GM23338 (cell line): ENCODE data around the gene KCNJ2. TPM values are rescaled to one million over a fixed set of nuclear protein-coding genes. Genes with fewer than 3 reads are reported as not detected.

Experiments used
- ATAC-seq: fragments of 200-7000 bp; cut with Tn5 transposase; 3 replicates; pipeline ENCODE4 v1.9.1; 2020
- DNase-seq: peaks from one replicate; pipeline ENCODE4 v3.0.0-alpha.2; 2015; ENCODE audit warnings: low spot score
- H2AFZ ChIP-seq: fragments of 200-600 bp; sonication (generic); 2 replicates; pipeline ENCODE4 v1.8.0; 2016; ENCODE audit warnings: antibody characterized with exemption, mild to moderate bottlenecking, moderate library complexity
- H3F3A ChIP-seq: fragments of 200-600 bp; sonication (generic); replicated peaks from 2 replicates; pipeline ENCODE4 v1.8.0; 2017; ENCODE audit warnings: antibody characterized with exemption, mixed run types, low read depth
- H3K27ac ChIP-seq: fragments of 200-600 bp; sonication (generic); 2 replicates; pipeline ENCODE4 v1.6.1; 2016; ENCODE audit warnings: low read depth
- H3K27me3 ChIP-seq: fragments of 200-600 bp; sonication (generic); 2 replicates; pipeline ENCODE4 v1.8.0; 2016; ENCODE audit warnings: mild to moderate bottlenecking, mixed run types, moderate library complexity; ENCODE audit not compliant: insufficient read depth
- H3K36me3 ChIP-seq: fragments of 200-600 bp; sonication (generic); 2 replicates; pipeline ENCODE4 v1.8.0; 2016; ENCODE audit warnings: mild to moderate bottlenecking; ENCODE audit not compliant: insufficient read depth
- H3K4me1 ChIP-seq: fragments of 200-600 bp; sonication (generic); 2 replicates; pipeline ENCODE4 v1.8.0; 2016; ENCODE audit warnings: mild to moderate bottlenecking, moderate library complexity; ENCODE audit not compliant: insufficient read depth
- H3K4me2 ChIP-seq: fragments of 200-600 bp; sonication (generic); 2 replicates; pipeline ENCODE4 v1.7.1; 2017; ENCODE audit warnings: mixed run types
- H3K4me3 ChIP-seq: fragments of 200-600 bp; sonication (generic); 2 replicates; pipeline ENCODE4 v1.6.1; 2016; ENCODE audit warnings: mixed run types
- H3K79me2 ChIP-seq: fragments of 200-600 bp; sonication (generic); replicated peaks from 2 replicates; pipeline ENCODE4 v1.8.0; 2017; ENCODE audit warnings: mild to moderate bottlenecking; ENCODE audit not compliant: insufficient read depth
- H3K9me2 ChIP-seq: fragments of 200-600 bp; sonication (generic); 2 replicates; pipeline ENCODE4 v1.8.0; 2017; ENCODE audit not compliant: insufficient read depth
- H4K20me1 ChIP-seq: fragments of 200-600 bp; sonication (generic); replicated peaks from 2 replicates; pipeline ENCODE4 v1.8.0; 2017; ENCODE audit warnings: mild to moderate bottlenecking; ENCODE audit not compliant: insufficient read depth
- H3K27ac Mint-ChIP-seq: 2 replicates; pipeline ENCODE4 v1.8.0; 2020; ENCODE audit warnings: inconsistent platforms, mild to moderate bottlenecking, moderate library complexity, mixed read lengths
- H3K27me3 Mint-ChIP-seq: 3 replicates; pipeline ENCODE4 v1.8.0; 2022; ENCODE audit warnings: low read depth, mild to moderate bottlenecking, moderate library complexity, mixed read lengths, inconsistent platforms; ENCODE audit not compliant: insufficient read depth, poor library complexity
- H3K36me3 Mint-ChIP-seq: 3 replicates; pipeline ENCODE4 v1.8.0; 2021; ENCODE audit warnings: low read depth, mild to moderate bottlenecking, inconsistent platforms, moderate library complexity, mixed read lengths
- H3K4me1 Mint-ChIP-seq: 3 replicates; pipeline ENCODE4 v1.8.0; 2020; ENCODE audit warnings: mild to moderate bottlenecking, inconsistent platforms, mixed read lengths
- H3K4me3 Mint-ChIP-seq: 3 replicates; pipeline ENCODE4 v1.8.0; 2021; ENCODE audit warnings: moderate library complexity, mild to moderate bottlenecking, inconsistent platforms, mixed read lengths
- H3K9me3 Mint-ChIP-seq: 3 replicates; pipeline ENCODE4 v1.8.0; 2020; ENCODE audit warnings: moderate library complexity, mild to moderate bottlenecking, inconsistent platforms, mixed read lengths
- CREB1 ChIP-seq: fragments of 250-450 bp; sonication (Bioruptor Pico); IDR thresholded peaks from 2 replicates; pipeline ENCODE4 v1.5.0; 2020; ENCODE audit warnings: low read depth, mild to moderate bottlenecking, moderate library complexity
- CTCF ChIP-seq, 2 experiments: fragments of 200-600 bp in 1 of 2; sonication (generic) in 1 of 2; conservative IDR thresholded peaks; 2 replicates each; pipeline versions ENCODE4 v1.5.1 to v1.6.1; 2016 to 2017; ENCODE audit warnings: antibody characterized with exemption in 2 of 2, low read depth in 2 of 2, mild to moderate bottlenecking in 2 of 2, moderate library complexity in 1 of 2
- ETS1 ChIP-seq: IDR thresholded peaks from 2 replicates; pipeline ENCODE4 v1.6.1; 2016; ENCODE audit warnings: antibody characterized with exemption
- EZH2 ChIP-seq: fragments of 200-600 bp; sonication (generic); IDR thresholded peaks from one replicate; pipeline ENCODE4 v1.8.0; 2017; ENCODE audit warnings: antibody characterized with exemption, mild to moderate bottlenecking, low read depth; ENCODE audit not compliant: unreplicated experiment
- EZH2phosphoT487 ChIP-seq: fragments of 200-600 bp; sonication (generic); IDR thresholded peaks from one replicate; pipeline ENCODE4 v1.8.1; 2018; ENCODE audit warnings: antibody characterized with exemption; ENCODE audit not compliant: unreplicated experiment
- JUNB ChIP-seq: IDR thresholded peaks from one replicate; pipeline ENCODE4 v1.6.1; 2016; ENCODE audit warnings: antibody characterized with exemption; ENCODE audit not compliant: unreplicated experiment
- NANOG ChIP-seq: IDR thresholded peaks from 2 replicates; pipeline ENCODE4 v1.6.1; 2016; ENCODE audit warnings: antibody characterized with exemption, borderline replicate concordance
- POLR2AphosphoS5 ChIP-seq: IDR thresholded peaks from 2 replicates; pipeline ENCODE4 v1.6.1; 2016; ENCODE audit warnings: antibody characterized with exemption, low read depth
- REST ChIP-seq: IDR thresholded peaks from one replicate; pipeline ENCODE4 v1.6.1; 2018; ENCODE audit warnings: antibody characterized with exemption; ENCODE audit not compliant: unreplicated experiment
- STAT1 ChIP-seq: IDR thresholded peaks from one replicate; pipeline ENCODE4 v1.6.1; 2016; ENCODE audit warnings: antibody characterized with exemption; ENCODE audit not compliant: unreplicated experiment
- ZNF114 ChIP-seq: fragments of 250-450 bp; sonication (Bioruptor Pico); IDR thresholded peaks from 2 replicates; pipeline ENCODE4 v1.5.0; 2020; ENCODE audit warnings: mild to moderate bottlenecking, moderate library complexity
- ZNF331 ChIP-seq: fragments of 250-450 bp; sonication (Bioruptor Pico); IDR thresholded peaks from 2 replicates; pipeline ENCODE4 v1.5.0; 2020; ENCODE audit warnings: low read depth, mild to moderate bottlenecking, moderate library complexity
- polyA plus RNA-seq: library from polyadenylated mRNA; unstranded; fragments of >200 nt; fragmentation: Nextera tagmentation; extraction: Ambion mirVana; gene quantifications from 2 replicates; pipeline ENCODE4 v1.2.1, GENCODE V29; 2016
- total RNA-seq: library from RNA; depleted of rRNA; stranded (reverse); fragments of >200 nt; shearing (Covaris generic); gene quantifications from 2 replicates; pipeline ENCODE4 v1.2.3, GENCODE V29; 2014

The KCNJ2 gene
- total and polyA plus RNA-seq, 2 experiments from 2014 or later, result 2.1 to 4.4 TPM

GRCh38 chr17:70127221-70127873, 42.0 kb upstream of the KCNJ2 start:
- no peak for ATAC-seq
- no peaks in the 10 kb centered on the region for H3K27me3 ChIP-seq

GRCh38 chr17:70128727-70129238, 40.5 kb upstream of the KCNJ2 start:
- peaks cover 7% of the 10 kb centered on the region for H3K4me1 Mint-ChIP-seq
- H3K4me3 ChIP-seq, result no peak overlapping the region
- no peak for TF ChIP-seq REST
- TF ChIP-seq JUNB, result no peak
- TF ChIP-seq CTCF (conservative IDR thresholded peaks at IDR 0.05; ENCODE audit: low read depth in 2 of 2), result no peak
- no peak for TF ChIP-seq CREB1 (CRISPR knock-in tag)
- TF ChIP-seq ZNF114 (CRISPR knock-in tag), result no peak
- TF ChIP-seq ETS1, result no peak
- TF ChIP-seq STAT1, result no peak
- TF ChIP-seq ZNF331 (CRISPR knock-in tag), result no peak
- TF ChIP-seq EZH2phosphoT487, result no peak
- TF ChIP-seq NANOG, result no peak
- ATAC-seq, result no peak
- H3K4me2 ChIP-seq, result no peak overlapping the region
- no peaks in the 10 kb centered on the region for H3K36me3 ChIP-seq
- no peak overlapping the region for H3K4me3 Mint-ChIP-seq
- H3K9me3 Mint-ChIP-seq, result no peaks in the 10 kb centered on the region; the same call in 2 of the 3 replicates
- no peak overlapping the region for H3K27ac Mint-ChIP-seq
- H3K9me2 ChIP-seq, result peaks cover 11% of the 10 kb centered on the region
- no peak for DNase-seq
- no peaks in the 10 kb centered on the region; the same call in 2 of the 3 replicates for H3K36me3 Mint-ChIP-seq
- no peaks in the 10 kb centered on the region for H3F3A ChIP-seq
- no peaks in the 10 kb centered on the region for H3K27me3 Mint-ChIP-seq
- H3K79me2 ChIP-seq, result no peaks in the 10 kb centered on the region
- H4K20me1 ChIP-seq, result no peaks in the 10 kb centered on the region
- no peaks in the 10 kb centered on the region for H3K4me1 ChIP-seq
- H3K27me3 ChIP-seq, result no peaks in the 10 kb centered on the region
- H3K27ac ChIP-seq, result no peak overlapping the region
- peak overlapping the region; percentile 11; the same call in 1 of the 2 replicates for H2AFZ ChIP-seq

More at GRCh38 chr17:70127221-70127873, 42.0 kb upstream of the KCNJ2 start:
- Histone ChIP-seq H3F3A (no peaks in the 10 kb centered on the region), H3K4me3 (no peak overlapping the region), H3K79me2 (no peaks in the 10 kb centered on the region), H3K36me3 (no peaks in the 10 kb centered on the region), H2AFZ (peak overlapping the region; percentile 21; the same call in 1 of the 2 replicates), H3K4me2 (no peak overlapping the region), H4K20me1 (no peaks in the 10 kb centered on the region), H3K9me2 (peaks cover 7% of the 10 kb centered on the region), H3K4me1 (no peaks in the 10 kb centered on the region), H3K27ac (no peak overlapping the region)
- Mint-ChIP-seq H3K27ac (no peak overlapping the region), H3K4me3 (no peak overlapping the region), H3K9me3 (no peaks in the 10 kb centered on the region; the same call in 2 of the 3 replicates), H3K27me3 (no peaks in the 10 kb centered on the region), H3K4me1 (peaks cover 7% of the 10 kb centered on the region), H3K36me3 (no peaks in the 10 kb centered on the region; the same call in 2 of the 3 replicates)
- peak; percentile 12 for DNase-seq
- TF ChIP-seq POLR2AphosphoS5 (no peak), JUNB (no peak), NANOG (no peak), ZNF331 (CRISPR knock-in tag) (no peak), EZH2 (no peak)
